Fibroblast of pulmonary artery (primary cell): ENCODE results near the gene BHMT2.
A peak's percentile ranks its signal among the peaks of the same experiment; 100 is the strongest.

ENCODE experiments used
- DNase-seq: peaks from one replicate; pipeline ENCODE4 v3.0.0-alpha.2; 2010; ENCODE audit warnings: low read depth
- H3K4me3 ChIP-seq: replicated peaks from 2 replicates; pipeline ENCODE4 v1.5.1; 2011; ENCODE audit warnings: low read depth, mild to moderate bottlenecking, control low read depth, low read length, moderate library complexity
- CTCF ChIP-seq: IDR thresholded peaks from 2 replicates; pipeline ENCODE4 v1.5.1; 2011; ENCODE audit warnings: mild to moderate bottlenecking, control low read depth, low read length, inconsistent platforms; ENCODE audit errors: missing control alignments

Gene BHMT2

GRCh38 chr5:79025054-79025472, 44.5 kb upstream of the BHMT2 start:
- H3K4me3 ChIP-seq, result peak overlapping the region; percentile 40
- TF ChIP-seq CTCF, result peak; percentile 87
- DNase-seq, result peak; percentile 80

GRCh38 chr5:79030663-79031484, 38.7 kb upstream of the BHMT2 start:
- DNase-seq, result no peak
- no peak overlapping the region for H3K4me3 ChIP-seq
- TF ChIP-seq CTCF, result no peak

GRCh38 chr5:79031485-79031867, 38.1 kb upstream of the BHMT2 start:
- no peak for DNase-seq
- H3K4me3 ChIP-seq, result no peak overlapping the region

GRCh38 chr5:79032031-79032695, 37.4 kb upstream of the BHMT2 start:
- TF ChIP-seq CTCF, result no peak
- H3K4me3 ChIP-seq, result no peak overlapping the region
- DNase-seq, result no peak

More at GRCh38 chr5:79031485-79031867, 38.1 kb upstream of the BHMT2 start:
- no peak for TF ChIP-seq CTCF

GRCh38 chr5:79032782-79033181, 36.8 kb upstream of the BHMT2 start:
- no peak overlapping the region for H3K4me3 ChIP-seq
- no peak for TF ChIP-seq CTCF
- DNase-seq, result no peak

- no peak for TF ChIP-seq CTCF
- no peak for DNase-seq
- no peak overlapping the region for H3K4me3 ChIP-seq
These were observed 34.3 kb upstream of the BHMT2 start for GRCh38 chr5:79035237-79035636.
